GM19351 (cell line): ENCODE data around the gene ASIC2.

ENCODE experiments used
- ATAC-seq: cut with Tn5 transposase; IDR thresholded peaks from one replicate; pipeline ENCODE4 v1.9.1; 2021; ENCODE audit warnings: mild to moderate bottlenecking, moderate library complexity; ENCODE audit not compliant: unreplicated experiment

The ASIC2 gene

DNA sequence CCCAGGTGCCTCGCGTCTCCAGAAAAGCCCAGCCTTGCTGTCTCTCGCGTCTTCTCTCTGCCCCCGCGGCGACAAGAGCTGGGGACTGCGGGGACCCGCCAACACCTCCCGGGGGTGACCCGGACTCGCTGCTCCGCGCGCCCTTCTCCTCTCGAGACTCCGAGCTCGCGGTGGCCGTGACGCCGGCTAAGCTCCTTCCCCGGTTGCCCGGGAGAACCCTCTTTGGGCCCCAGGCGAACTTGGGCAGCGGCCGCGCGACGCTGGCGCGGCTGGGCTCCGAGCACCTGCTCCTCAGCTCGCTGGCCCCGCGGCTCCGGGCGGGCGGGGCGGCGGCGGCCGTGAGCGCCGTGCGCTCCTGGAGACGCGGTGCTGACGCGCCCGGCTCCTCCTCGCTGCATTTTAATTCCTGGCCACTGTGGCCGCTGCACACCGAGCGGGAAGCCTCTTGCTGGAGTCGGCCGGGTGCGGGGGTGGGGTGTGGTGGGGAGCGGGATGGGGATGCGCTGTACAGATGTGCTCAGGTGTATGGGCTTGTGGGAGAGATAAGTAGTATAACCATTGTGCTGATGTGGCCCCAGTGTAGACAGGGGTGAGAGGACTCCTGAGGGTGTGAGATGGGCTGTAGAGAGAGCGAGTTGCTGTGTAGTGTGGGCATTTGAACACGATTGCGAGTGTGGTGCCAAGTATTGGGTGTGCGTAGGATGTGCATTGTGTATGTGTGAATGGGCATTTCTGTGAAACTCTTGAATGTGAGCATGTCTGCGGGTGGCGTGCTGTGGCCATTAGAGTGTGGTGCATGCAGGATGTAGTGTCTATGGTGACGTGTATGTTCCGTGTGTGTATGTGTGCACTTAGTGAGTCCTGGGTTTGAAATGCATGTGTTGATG is at the start of gene ASIC2:
ASIC2 (minus strand) TSS at position 315 of the 887 bp plus-strand sequence.
- ATAC-seq = no peak

DNA sequence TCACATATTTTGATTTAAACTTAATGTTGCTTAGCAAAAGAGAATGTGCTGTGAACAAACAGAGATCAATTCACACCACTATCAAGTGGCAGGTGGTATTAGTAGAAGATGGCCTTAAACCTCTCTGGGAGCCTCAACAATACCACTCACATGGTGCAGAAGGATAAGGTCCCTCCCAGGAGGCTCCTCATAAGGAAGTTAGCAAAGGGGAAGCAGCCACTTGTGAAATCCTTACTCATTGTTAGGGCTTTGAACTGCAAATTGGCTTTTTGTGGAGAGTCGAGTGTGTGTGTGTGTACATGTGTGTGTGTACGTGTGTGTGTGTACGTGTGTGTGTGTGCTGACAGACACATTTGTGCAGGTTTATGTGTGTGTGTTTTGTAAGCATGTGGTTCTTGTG is 48.9 kb upstream of the ASIC2 start:
- ATAC-seq = no peak

DNA sequence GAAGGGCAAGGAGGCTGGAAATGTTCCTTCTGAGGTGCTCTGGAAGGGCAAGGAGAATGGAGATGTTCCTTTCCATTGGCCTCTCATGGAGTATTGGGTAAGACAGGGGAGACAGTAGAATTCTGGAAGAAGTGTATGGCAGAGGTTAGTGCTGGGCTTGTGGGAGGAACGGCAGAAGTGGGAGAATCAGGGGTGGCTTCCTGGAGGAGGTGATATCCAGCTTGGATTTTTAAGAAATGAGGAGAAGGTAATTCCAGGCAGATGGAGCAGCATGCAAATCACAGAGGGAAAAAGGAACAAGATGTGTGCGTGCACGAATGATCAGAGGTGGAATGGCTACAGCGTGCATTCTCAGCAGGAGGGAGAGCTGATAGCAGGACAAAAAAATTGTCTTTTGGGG is 45.1 kb upstream of the ASIC2 start:
- no peak for ATAC-seq

DNA sequence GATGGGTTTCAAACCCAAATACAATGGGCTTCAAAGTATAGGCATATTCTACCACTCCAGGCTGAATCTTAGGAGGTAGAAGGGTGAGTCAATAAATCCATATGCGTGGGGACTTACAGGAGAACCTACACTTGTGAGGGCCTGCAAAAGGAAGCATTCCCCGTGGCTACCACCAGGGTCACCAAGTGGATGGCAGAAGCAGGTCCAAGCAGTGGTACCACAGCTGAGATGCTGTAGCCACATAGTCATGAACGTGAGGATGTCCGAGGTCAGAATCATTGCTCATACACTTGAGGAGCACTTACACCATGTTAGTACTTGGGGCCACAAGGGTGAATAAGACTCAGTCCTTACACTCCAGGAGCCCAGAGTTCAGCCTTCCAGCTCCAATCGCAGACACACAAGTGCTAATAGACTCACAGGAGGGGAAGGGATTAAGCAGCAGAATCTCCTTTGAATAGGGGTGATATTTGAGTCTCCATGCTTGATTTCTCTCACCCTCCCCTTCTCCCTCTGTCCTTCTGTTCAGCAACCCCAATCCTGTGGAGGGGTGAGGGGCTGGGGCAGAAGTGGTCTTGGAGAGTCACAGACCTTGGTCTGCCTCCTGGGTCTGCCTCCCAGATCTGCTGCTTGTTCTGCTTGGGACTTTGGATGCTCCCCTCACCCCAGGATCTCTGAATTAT is 42.5 kb upstream of the ASIC2 start:
- no peak for ATAC-seq

DNA sequence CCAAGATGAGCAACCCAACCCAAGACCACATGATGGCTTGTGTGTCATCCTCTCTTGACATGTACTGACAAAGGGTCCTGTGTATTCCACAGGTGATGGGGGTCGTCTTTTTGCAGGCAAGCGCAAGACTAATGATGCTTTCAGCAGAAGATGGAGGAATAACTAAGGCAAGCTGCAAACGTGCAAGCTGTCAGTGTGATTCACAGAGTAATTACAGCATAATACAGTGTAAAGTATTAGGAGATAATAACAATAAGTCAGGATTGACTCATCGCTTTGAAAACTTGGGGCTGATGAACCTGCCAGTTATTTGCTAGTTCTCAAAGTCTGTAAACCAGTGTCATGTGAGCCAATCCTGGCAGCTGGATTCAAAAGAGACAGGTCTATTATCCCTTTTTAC is 41.6 kb upstream of the ASIC2 start:
- no peak for ATAC-seq

DNA sequence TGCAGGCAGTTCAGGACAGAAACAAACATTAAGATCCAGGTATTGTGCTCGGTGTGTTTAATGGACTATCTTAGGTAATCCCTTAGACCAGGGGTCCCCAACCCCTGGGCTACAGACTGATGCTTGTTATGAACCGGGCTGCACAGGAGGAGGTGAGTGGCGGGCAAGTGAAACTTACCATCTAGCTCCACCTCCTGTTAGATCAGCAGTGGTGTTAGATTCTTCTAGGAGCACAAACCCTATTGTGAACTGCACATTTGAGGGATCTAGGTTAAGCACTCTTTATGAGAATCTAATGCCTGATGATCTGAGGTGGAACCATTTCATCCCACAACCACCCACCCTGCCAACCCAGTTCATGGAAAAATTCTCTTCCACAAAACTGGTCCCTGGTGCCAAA is 37.8 kb upstream of the ASIC2 start:
- ATAC-seq = no peak

DNA sequence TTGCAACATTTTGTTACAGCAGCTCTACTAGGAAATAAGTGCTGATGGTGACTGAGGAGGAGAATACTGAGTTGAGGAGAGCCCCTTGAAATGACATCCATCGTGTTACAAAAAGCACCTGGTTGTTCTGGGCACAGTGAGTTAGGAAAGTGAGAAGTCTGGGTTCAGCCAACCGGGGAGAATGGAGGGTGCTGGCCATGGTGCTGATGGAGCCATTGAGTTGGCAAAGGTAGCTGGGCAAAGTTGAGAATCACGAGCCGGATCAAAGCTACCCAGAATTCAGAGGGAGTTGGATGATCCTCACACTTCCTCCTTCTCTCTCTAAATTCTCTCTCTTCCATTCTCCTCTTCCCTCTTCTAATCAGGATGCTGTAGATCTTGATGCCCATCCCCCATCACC is 35.0 kb upstream of the ASIC2 start:
- ATAC-seq = no peak

DNA sequence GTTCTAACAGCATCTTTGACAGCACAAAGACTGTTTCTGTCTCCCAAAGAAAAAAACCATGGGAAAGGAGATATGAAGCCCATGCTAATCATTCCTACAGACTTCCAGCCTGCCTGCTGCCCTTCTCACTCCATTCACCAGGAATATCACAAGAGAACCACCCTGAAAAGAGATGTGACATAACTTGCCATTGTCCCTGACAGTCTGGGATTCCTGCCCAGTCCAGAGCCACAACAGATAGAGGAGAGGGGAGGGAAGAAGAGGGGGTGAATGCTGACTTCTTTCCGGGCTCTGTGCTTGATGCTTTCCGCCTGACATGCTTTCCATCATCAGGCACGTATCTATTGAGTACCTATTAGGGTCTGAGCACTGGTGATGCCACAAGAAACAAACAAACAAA is 31.6 kb upstream of the ASIC2 start:
- ATAC-seq = no peak

DNA sequence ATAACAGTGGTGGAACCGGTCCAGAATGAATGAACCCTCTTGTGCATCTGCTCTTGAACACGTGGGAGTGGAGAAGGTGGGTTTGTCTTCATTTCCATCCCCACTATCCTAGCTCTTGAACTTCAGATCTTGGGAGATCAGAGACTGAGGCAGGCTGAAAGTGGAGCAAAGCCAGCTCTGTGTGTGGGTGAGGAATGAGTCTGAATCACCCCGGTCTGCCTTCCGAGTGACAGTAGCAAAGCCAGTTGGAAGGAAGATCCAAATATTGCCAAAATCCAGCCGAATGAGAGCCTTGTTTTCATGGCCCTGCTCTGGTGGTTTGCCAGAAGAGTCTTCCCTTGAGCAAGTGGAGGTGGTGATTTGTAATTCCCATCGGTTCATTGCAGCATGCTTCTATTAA is 29.0 kb upstream of the ASIC2 start:
- ATAC-seq = no peak

DNA sequence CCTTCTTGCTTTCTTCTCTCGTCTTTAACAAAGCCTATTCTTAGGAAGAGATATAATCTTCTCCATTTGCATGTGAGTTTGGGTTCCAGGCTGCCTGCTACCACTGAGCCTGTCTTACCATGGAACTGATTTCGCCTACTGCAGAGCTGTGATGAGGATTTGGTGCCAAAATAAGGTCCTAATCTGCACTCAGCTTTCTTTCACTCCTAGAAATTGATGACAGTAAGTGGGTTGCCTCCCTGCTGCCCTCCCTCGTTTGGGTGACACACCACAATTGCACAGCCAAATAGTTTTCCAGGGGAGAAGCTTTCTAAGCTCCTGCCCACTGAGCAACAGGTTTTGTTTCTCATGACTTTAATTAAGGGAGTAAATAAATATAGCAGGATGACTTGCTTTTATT is 25.1 kb upstream of the ASIC2 start:
- ATAC-seq = no peak

DNA sequence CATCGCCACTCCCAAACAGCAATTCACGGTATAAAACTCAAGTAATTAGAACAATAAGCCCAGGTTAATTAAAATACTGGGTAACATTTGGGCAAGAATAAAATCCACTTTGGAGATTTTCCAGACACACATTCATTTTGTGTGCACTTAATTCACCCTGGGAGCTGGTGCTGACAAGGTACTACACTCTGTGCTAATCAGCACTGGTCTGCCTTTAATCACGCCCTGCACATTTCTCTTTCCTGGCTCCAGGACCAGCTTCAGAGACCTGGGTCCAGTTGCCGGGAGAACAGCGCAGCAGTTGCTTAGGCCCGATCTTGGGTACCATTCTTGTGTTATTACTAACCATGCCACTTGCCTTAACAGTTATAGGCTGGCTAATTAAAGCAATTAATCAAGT is 23.7 kb upstream of the ASIC2 start:
- ATAC-seq = no peak

DNA sequence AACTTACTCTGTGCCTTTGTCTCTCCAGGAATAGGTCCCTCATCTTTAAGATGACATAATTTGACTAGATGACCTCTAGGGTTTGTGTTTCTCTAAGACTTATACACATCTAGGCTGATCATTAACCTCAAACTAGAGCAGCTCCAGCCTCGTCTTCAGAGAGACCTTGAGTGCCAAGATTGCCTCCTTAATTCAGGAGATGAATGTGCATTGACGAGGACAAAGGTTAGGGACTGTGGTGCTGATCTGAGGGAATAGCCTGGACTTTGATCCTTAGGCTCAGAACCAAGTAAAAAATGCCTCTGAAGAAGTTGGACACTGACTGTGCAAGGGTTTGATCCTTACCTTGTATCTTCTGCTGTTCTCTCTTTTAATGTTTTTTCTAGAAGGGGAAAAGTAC is 17.2 kb upstream of the ASIC2 start:
- ATAC-seq = no peak

DNA sequence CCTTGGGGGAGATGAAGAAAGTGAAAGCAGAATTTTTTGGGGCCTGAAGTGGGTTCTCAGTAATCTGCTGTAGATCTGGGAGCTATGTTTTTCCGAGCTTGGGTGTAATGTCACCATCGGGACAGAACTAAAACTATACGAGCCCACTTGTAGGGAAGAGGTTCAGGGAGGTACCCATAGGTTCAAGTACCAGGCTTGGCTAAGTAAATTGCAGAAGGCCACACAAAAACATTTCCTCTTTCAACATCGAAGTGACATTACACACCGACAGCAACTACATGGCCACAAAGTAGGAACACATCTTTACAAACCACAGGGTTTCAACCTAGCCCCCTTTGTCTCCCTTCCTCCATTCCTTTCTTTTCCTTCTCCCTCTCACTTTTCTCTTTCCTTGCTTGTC is 10.2 kb upstream of the ASIC2 start:
- ATAC-seq = no peak

DNA sequence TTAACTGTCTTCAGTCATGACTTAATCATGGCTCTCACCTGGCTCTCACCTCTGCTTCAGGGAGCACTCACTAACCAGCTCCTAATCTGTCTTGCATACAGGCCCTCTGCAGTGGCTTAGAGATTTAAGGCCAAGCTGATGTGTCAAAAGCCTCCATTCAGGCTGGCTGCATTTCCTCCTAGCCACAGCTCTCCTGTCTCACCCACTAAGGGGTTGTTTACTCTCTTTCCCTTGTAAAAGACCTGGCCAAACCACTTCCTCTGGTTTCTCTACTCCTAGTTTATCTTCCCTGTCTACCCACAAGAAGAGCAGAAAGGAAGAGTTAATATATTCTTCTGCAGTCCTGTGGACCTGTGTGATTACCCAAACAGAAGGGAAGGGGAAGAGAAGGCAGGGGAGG is 9.3 kb upstream of the ASIC2 start:
- ATAC-seq = no peak

DNA sequence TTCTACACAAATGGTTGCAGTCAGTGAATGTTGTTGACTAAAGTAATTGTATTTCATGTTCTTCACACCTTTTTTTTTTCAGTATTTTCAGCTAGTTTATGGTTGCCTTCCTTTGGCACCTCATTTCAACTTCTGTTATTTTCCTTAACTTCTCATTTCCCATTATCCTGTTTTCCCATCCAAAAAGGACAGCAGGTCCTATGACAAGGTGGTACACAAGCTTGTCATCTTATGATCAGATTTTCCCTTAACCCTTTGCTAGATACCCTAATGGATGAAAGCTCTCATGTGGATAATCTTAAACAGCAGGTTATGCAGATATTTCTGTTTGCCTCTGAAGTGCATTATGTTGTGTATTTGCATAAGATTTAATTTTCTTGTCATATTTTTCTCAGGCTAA is 7.1 kb upstream of the ASIC2 start:
- no peak for ATAC-seq

DNA sequence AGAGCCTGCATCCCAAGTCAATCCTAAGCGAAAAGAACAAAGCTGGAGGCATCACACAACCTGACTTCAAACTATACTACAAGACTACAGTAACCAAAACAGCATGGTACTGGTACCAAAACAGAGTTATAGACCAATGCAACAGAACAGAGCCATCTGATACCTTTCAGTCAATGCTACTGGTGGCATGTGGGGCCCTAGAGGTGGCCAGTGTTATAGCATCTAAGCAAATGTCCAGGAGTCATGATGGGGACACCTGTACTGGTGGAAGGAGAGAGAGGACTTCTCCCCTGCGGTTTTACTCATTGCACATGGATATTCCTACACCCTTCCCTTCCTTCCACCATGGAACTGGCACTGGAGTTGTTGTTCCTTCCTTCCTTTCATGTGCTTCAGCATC is 6.0 kb upstream of the ASIC2 start:
- ATAC-seq = no peak

DNA sequence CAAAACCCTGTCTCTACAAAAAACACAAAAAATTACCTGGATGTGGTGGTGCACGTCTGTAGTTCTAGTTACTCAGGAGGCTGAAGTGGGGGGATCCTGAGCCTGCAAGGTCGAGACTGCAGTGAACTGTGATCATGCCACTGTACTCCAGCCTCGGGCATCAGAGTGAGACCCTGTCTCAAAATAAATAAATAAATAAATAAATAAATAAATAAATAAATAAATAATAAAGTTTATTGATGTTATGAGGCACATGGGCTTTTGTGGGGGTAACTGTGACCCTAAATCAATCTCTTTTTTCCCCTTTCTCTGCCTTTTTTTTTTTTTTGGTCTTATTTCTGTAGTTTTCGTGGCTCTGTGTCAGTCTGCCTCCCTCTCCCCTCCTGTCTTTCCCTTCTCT is 4.5 kb upstream of the ASIC2 start:
- ATAC-seq = no peak

DNA sequence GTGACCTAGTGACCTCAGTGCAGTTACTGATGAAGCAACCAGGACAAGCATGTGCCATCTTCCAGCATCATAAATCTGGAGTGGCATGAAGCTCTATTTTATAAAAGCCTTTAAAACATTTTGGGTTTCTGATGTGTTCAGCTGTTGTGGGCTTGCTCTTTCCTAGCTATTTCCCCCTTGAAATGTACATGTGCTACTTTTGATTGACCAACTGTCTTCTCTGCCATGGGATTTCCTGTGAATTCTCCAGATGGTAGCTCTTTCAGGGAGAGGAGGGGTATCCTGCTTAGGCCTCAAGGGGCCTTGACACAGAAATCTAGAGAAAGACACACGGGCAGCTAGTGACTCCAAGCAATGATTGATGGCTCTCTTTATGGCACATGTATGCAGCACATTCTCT is 1.9 kb upstream of the ASIC2 start:
- ATAC-seq = no peak

DNA sequence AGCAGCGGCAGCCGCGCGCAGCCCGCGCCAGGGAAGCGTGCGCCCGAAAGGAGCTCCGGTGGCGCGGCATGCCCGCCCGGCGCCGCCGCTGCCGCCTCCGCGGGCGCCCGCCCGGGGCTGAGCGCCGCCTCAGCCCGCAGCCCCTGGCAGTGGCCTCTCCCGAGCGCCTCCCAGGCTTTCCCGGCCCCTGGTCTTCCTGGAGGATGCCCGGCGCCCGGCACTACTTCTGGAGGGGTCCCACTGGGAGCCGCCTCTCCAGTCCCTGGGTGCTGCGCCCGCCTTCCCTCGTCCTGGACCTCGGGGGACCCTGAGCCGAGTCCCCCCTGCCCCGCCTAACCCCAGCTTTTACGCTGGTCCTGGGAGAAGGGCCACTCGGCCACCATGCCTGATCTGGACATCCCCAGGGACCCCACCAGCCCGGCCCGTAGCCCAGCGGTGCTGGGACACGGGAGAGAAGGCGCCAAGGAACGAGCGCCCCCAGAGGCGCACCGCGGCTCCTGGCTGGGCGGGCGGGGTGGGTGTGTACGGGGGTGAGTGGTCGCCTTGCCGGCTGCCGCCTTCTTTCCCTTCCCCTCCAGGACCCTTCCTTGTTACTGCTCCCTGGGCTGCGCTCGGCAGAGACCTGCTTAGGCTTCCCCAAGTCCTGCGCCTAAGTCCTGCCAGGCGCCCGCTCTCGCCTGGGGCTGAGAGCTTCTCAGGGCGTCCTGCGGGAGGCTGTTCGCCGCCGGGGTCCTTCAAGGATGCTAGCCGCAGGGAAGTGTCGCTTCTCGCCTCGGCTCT is 704 bp downstream of the ASIC2 start:
- no peak for ATAC-seq

DNA sequence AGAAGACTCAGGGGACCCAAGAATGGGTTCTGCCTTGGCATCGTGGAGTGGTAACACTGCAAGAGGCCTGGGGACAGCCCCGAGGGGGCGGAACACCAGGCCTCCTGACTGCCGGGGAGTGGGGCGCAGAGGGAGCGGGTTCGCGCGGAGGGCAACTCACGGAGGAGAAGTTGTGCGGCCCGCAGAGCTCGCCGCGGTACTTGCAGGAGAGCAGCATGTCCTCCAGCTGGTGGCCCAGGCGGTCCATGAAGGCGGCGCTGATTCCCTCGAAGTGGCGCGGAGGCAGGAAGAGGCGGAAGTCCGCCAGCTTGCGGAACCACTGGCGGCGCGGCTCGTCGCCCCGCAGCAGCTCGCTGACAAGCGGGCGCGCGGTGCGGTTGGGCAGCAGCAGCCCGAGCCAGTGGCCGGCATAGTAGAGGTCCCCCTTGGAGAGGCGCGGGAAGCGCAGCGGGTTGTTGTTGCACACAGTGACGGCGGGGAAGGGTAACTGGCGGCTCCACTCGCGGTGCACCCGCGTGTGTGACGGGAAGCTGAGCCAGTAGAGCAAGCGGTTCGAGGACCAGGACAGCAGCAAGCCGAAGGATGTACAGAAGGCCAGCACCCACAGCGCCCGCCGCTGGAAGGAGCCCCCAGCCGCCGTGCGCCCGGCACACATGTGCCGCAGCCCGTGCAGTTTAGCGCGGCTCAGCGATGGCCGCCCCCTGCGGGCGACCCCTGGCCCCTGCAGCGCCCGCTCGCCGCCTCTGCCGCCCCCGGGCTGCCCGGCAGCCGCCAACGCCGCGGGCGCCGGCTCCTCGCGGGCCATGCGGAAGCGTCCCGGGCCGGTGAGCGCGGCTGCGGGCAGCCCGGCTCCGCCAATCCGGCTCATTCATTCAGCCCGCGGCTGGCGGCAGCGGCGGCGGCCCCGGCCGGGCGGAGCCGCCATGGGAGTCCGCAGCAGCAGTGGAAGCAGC is 1.6 kb downstream of the ASIC2 start:
- no peak for ATAC-seq

DNA sequence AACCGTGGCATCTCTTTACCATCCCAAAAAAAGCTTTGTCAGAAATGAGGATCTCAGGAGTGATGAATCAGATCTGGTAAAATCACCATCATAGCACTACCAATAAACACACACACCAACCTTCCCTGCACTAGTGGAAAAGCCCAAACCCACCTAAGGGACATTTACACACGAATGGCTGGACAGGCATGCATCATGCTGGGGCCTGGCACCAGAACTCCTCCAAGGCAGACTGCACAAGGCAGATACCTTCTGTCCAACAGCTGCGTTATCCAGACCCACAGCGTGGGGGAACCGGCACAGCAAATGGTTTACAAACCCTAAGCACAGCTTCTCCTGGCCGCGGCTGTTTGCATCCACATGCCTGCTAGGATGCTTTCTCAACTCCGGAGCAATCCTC is 2.8 kb downstream of the ASIC2 start:
- no peak for ATAC-seq
